ENCODE data around the gene RPE65. TPM values are rescaled to one million over a fixed set of nuclear protein-coding genes. Genes with fewer than 3 reads are reported as not detected.

The RPE65 gene
- total and polyA plus RNA-seq, 2 experiments from 2014 or later = not detected

DNA sequence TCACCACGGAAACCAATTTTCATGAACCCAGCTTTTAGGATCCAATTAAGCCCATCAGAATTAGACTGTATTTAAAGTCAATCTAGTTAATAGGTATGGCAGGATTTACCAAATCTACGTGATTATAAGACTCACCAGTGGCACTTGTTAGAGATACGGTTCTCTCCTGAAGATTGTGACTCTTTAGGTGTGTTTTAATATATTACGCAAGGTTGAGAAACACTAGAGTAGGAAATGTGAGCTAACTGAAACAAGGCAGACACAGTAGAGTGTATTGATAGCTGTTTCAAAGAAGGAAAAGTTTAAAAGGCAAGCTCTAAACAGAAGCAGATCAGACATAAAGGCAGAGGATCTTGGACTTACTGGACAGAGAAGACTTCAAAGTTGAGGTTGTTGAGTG, 11.2 kb upstream of the RPE65 start:
- H3K4me1 ChIP-seq (ENCODE audit: insufficient read depth) = no peaks in the 10 kb centered on the region
- H2AFZ ChIP-seq = no peak overlapping the region
- TF ChIP-seq EZH2 (IDR thresholded peaks at IDR 0.05; ENCODE audit: insufficient read depth, poor library complexity, severe bottlenecking) = no peak
- no peak for TF ChIP-seq EZH2phosphoT487 (IDR thresholded peaks at IDR 0.05; ENCODE audit: insufficient read depth, low read depth)

DNA sequence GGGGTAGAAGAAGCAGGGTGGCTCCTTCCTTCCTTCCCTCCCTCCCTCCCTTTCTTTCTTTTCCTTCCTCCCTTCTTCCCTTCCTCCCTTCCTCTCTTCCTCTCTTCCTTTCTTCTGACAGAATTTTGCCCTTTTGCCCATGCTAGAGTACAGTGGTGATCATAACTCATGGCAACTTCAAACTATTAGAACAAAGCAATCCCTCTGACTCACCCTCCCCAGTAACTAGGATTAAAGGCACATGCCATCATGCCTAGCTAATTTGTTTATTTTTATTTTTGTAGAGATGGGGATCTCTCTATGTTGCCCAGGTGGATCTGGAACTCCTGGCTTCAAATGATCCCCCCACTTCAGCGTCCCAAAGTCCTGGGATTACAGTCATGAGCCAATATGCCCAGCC, 10.0 kb upstream of the RPE65 start:
- Histone ChIP-seq H3K36me3 (ENCODE audit: low read depth) (no peaks in the 10 kb centered on the region), H3F3A (ENCODE audit: insufficient read depth) (no peaks in the 10 kb centered on the region), H4K20me1 (ENCODE audit: insufficient read depth) (no peaks in the 10 kb centered on the region), H3K4me1 (ENCODE audit: insufficient read depth) (no peaks in the 10 kb centered on the region), H3K27me3 (replicated peaks; ENCODE audit: insufficient read depth) (no peaks in the 10 kb centered on the region), H2AFZ (no peak overlapping the region), H3K9me2 (ENCODE audit: insufficient read depth) (no peaks in the 10 kb centered on the region), H3K79me2 (ENCODE audit: insufficient read depth) (no peaks in the 10 kb centered on the region), H3K9me3 (ENCODE audit: low read depth) (no peaks in the 10 kb centered on the region), H3K27ac (no peak overlapping the region), H3K4me2 (ENCODE audit: unreplicated experiment) (no peak overlapping the region), H3K4me3 (no peak overlapping the region), H3K9ac (no peak overlapping the region)
- 92 to 96% methylated on average over 1 of the region's 1 CpG for WGBS, 2 experiments (ENCODE audit: low coverage in 1 of 2, low lambda C conversion rate in 2 of 2, missing lambda C conversion rate in 2 of 2)
- peak; percentile 49 for DNase-seq
- TF ChIP-seq EZH2phosphoT487 (IDR thresholded peaks at IDR 0.05; ENCODE audit: insufficient read depth, low read depth) = no peak
- no peak for TF ChIP-seq EZH2 (IDR thresholded peaks at IDR 0.05; ENCODE audit: insufficient read depth, poor library complexity, severe bottlenecking)
- in situ Hi-C loops (cut with MboI) = loop anchor here (25.0 kb wide), 1 partner anchor 1278 kb away; no protein-coding TSS in a partner anchor

More for the DNA sequence above, 11.2 kb upstream of the RPE65 start:
- no peak for DNase-seq
- Histone ChIP-seq H3K27me3 (replicated peaks; ENCODE audit: insufficient read depth) (no peaks in the 10 kb centered on the region), H3K9me3 (ENCODE audit: low read depth) (no peaks in the 10 kb centered on the region), H3K4me2 (ENCODE audit: unreplicated experiment) (no peak overlapping the region), H3K9ac (no peak overlapping the region), H4K20me1 (ENCODE audit: insufficient read depth) (no peaks in the 10 kb centered on the region), H3K9me2 (ENCODE audit: insufficient read depth) (no peaks in the 10 kb centered on the region), H3K36me3 (ENCODE audit: low read depth) (no peaks in the 10 kb centered on the region), H3F3A (ENCODE audit: insufficient read depth) (no peaks in the 10 kb centered on the region), H3K27ac (no peak overlapping the region), H3K79me2 (ENCODE audit: insufficient read depth) (no peaks in the 10 kb centered on the region), H3K4me3 (no peak overlapping the region)
- 81 to 84% methylated on average over 4 of the region's 4 CpGs for WGBS, 2 experiments (ENCODE audit: low coverage in 1 of 2, low lambda C conversion rate in 2 of 2, missing lambda C conversion rate in 2 of 2)
- in situ Hi-C loops (cut with MboI) = loop anchor here (25.0 kb wide), 1 partner anchor 1276 kb away; no protein-coding TSS in a partner anchor

DNA sequence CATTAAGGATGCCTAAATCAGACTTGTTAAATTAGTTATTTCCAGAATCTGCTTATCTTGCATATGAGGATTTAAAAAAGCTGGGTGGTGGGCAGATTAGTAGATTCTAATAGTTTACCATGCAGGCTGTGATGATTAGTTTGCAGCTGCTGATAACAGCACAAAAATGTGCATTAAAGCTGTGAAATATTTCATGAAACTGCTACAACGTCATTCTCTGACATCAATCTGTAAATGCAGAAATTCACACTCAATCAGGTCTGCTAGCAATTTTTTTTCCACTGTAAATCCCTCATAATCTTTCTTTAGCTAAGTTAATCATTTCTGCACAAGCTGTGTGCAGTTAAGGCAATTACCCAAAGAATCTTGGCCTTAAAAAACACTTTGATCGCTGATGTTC, 9.3 kb upstream of the RPE65 start:
- Histone ChIP-seq H3K27ac (no peak overlapping the region), H3K27me3 (replicated peaks; ENCODE audit: insufficient read depth) (no peaks in the 10 kb centered on the region), H3K79me2 (ENCODE audit: insufficient read depth) (no peaks in the 10 kb centered on the region), H4K20me1 (ENCODE audit: insufficient read depth) (no peaks in the 10 kb centered on the region), H3K4me1 (ENCODE audit: insufficient read depth) (no peaks in the 10 kb centered on the region), H3K4me2 (ENCODE audit: unreplicated experiment) (no peak overlapping the region), H3K9me2 (ENCODE audit: insufficient read depth) (no peaks in the 10 kb centered on the region), H3K4me3 (no peak overlapping the region), H3F3A (ENCODE audit: insufficient read depth) (no peaks in the 10 kb centered on the region), H2AFZ (no peak overlapping the region), H3K36me3 (ENCODE audit: low read depth) (no peaks in the 10 kb centered on the region), H3K9ac (no peak overlapping the region), H3K9me3 (ENCODE audit: low read depth) (no peaks in the 10 kb centered on the region)
- TF ChIP-seq EZH2 (IDR thresholded peaks at IDR 0.05; ENCODE audit: insufficient read depth, poor library complexity, severe bottlenecking) (no peak), EZH2phosphoT487 (IDR thresholded peaks at IDR 0.05; ENCODE audit: insufficient read depth, low read depth) (no peak)
- 25 to 28% methylated on average over 2 of the region's 2 CpGs for WGBS, 2 experiments (ENCODE audit: low coverage in 1 of 2, low lambda C conversion rate in 2 of 2, missing lambda C conversion rate in 2 of 2)
- DNase-seq = no peak
- in situ Hi-C loops (cut with MboI) = loop anchor here (25.0 kb wide), 1 partner anchor 1278 kb away; no protein-coding TSS in a partner anchor

DNA sequence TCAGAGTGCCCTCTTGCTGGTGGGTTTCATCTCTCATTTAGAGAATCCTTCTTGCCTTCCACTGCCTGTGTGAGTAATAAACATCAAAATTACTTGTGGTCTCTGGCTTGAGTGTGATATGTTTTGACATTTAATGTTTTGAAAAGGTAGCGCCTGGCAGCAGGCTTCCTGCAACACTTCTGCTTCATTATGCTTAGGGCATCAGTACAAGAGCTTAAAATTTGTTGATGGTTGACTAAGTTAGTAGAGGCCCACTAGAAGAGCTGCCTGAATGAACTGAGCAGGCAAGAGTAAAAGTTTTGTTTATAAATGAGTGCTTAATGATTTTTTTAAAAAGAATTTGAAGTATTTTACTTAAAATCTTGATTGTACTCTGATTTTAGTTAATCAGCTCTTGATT, 6.4 kb upstream of the RPE65 start:
- H3K4me2 ChIP-seq (ENCODE audit: unreplicated experiment) = no peak overlapping the region
- TF ChIP-seq EZH2 (IDR thresholded peaks at IDR 0.05; ENCODE audit: insufficient read depth, poor library complexity, severe bottlenecking) = no peak
- TF ChIP-seq EZH2phosphoT487 (IDR thresholded peaks at IDR 0.05; ENCODE audit: insufficient read depth, low read depth) = no peak
- no peak overlapping the region for H3K4me3 ChIP-seq
- no peaks in the 10 kb centered on the region for H3F3A ChIP-seq (ENCODE audit: insufficient read depth)
- H4K20me1 ChIP-seq (ENCODE audit: insufficient read depth) = no peaks in the 10 kb centered on the region
- no peaks in the 10 kb centered on the region for H3K9me3 ChIP-seq (ENCODE audit: low read depth)
- no peak for DNase-seq
- H3K27me3 ChIP-seq (replicated peaks; ENCODE audit: insufficient read depth) = no peaks in the 10 kb centered on the region
- 74 to 77% methylated on average over 1 of the region's 1 CpG for WGBS, 2 experiments (ENCODE audit: low coverage in 1 of 2, low lambda C conversion rate in 2 of 2, missing lambda C conversion rate in 2 of 2)
- no peak overlapping the region for H2AFZ ChIP-seq
- in situ Hi-C loops (cut with MboI) = loop anchor here (25.0 kb wide), 1 partner anchor 1281 kb away; no protein-coding TSS in a partner anchor
- H3K4me1 ChIP-seq (ENCODE audit: insufficient read depth) = no peaks in the 10 kb centered on the region
- H3K79me2 ChIP-seq (ENCODE audit: insufficient read depth) = no peaks in the 10 kb centered on the region
- H3K36me3 ChIP-seq (ENCODE audit: low read depth) = no peaks in the 10 kb centered on the region
- H3K9ac ChIP-seq = no peak overlapping the region
- H3K27ac ChIP-seq = no peak overlapping the region
- H3K9me2 ChIP-seq (ENCODE audit: insufficient read depth) = no peaks in the 10 kb centered on the region
